ENCODE data around the gene SNAI3. TPM values are rescaled to one million over a fixed set of nuclear protein-coding genes. Genes with fewer than 3 reads are reported as not detected.
A peak's percentile ranks its signal among the peaks of the same experiment; 100 is the strongest.

SNAI3 gene
- total and polyA plus RNA-seq, 2 donors (not counting 1 experiment from before 2014, with no cell fraction given): 6.5 to 8.8 TPM

- under 1% methylated on average over 57 of the region's 57 CpGs for WGBS (ENCODE audit: insufficient coverage)
- Histone ChIP-seq H4K20me1 (ENCODE audit: control insufficient read depth, insufficient read depth, low read length, poor library complexity, severe bottlenecking) (peaks cover 8% of the 10 kb centered on the region), H3K4me2 (replicated peaks; ENCODE audit: low read depth, low read length, poor library complexity, severe bottlenecking) (peak overlapping the region; percentile 98), H3K27ac (ENCODE audit: low read length in 2 of 2) (peak overlapping the region; percentile 84 to 91), H3K9me3 (ENCODE audit: control extremely low read depth in 1 of 3, control insufficient read depth in 2 of 3, insufficient read depth in 1 of 3, low read length in 2 of 3) (no peaks in the 10 kb centered on the region), H3K4me3 (ENCODE audit: control extremely low read depth in 1 of 5, extremely low read depth in 1 of 5, insufficient read depth in 1 of 5, low read depth in 2 of 5, low read length in 4 of 5) (peak overlapping the region; percentile 49 to 95 (median 76)), H3K27me3 (replicated peaks in 1 of 4; ENCODE audit: control extremely low read depth in 1 of 4, control insufficient read depth in 3 of 4, insufficient read depth in 4 of 4, low read length in 3 of 4) (no peaks in the 10 kb centered on the region), H3K36me3 (replicated peaks in 1 of 2; ENCODE audit: control extremely low read depth in 1 of 2, control insufficient read depth in 1 of 2, extremely low read depth in 1 of 2, insufficient read depth in 2 of 2, low read length in 1 of 2) (peaks cover 0 to 5% of the 10 kb centered on the region in 2 experiments), H3K79me2 (ENCODE audit: control insufficient read depth, insufficient read depth, low read length) (peaks cover 67% of the 10 kb centered on the region), H2AFZ (ENCODE audit: insufficient read depth, low read depth, low read length, poor library complexity, severe bottlenecking) (peak overlapping the region; percentile 94), H3K9ac (ENCODE audit: low read length) (peak overlapping the region; percentile 92), H3K4me1 (ENCODE audit: control insufficient read depth in 2 of 2, insufficient read depth in 2 of 2, low read length in 2 of 2) (peaks cover 51 to 59% of the 10 kb centered on the region in 2 donors)
- intact Hi-C loops (cut with micrococcal nuclease): loop anchor here (1.0 kb wide), 4 partner anchors 20 to 55 kb away; partner anchors contain the start of genes CYBA, MVD and SNAI3
- Mint-ChIP-seq H3K9me3 (ENCODE audit: insufficient read depth) (no peaks in the 10 kb centered on the region), H3K4me1 (peaks cover 53% of the 10 kb centered on the region), H3K4me3 (peak overlapping the region; percentile 84), H3K27me3 (no peaks in the 10 kb centered on the region), H3K27ac (peak overlapping the region; percentile 92)
- ATAC-seq (ENCODE audit: low read depth) (peak; percentile 4), DNase-seq (no peak)
- ChIA-PET POLR2A (interaction anchor here (1.0 to 1.6 kb wide), 2 partner anchors 20 to 56 kb away, joined by 3 to 6 read pairs; no protein-coding TSS in a partner anchor), CTCF (interaction anchor here (0.9 to 2.6 kb wide), 6 partner anchors 25 to 461 kb away, joined by 3 to 8 read pairs (median 6); no protein-coding TSS in a partner anchor)
- no peak for TF ChIP-seq EZH2 (IDR thresholded peaks at IDR 0.05; ENCODE audit: borderline replicate concordance, insufficient read depth, low read depth, low read length, poor library complexity, severe bottlenecking)
- TF ChIP-seq, protein P1, sequence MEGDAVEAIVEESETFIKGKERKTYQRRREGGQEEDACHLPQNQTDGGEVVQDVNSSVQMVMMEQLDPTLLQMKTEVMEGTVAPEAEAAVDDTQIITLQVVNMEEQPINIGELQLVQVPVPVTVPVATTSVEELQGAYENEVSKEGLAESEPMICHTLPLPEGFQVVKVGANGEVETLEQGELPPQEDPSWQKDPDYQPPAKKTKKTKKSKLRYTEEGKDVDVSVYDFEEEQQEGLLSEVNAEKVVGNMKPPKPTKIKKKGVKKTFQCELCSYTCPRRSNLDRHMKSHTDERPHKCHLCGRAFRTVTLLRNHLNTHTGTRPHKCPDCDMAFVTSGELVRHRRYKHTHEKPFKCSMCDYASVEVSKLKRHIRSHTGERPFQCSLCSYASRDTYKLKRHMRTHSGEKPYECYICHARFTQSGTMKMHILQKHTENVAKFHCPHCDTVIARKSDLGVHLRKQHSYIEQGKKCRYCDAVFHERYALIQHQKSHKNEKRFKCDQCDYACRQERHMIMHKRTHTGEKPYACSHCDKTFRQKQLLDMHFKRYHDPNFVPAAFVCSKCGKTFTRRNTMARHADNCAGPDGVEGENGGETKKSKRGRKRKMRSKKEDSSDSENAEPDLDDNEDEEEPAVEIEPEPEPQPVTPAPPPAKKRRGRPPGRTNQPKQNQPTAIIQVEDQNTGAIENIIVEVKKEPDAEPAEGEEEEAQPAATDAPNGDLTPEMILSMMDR (IDR thresholded peaks at IDR 0.05): no peak
Observed at GRCh38 chr16:88705801-88706228, 19.5 kb upstream of the SNAI3 start.

DNA sequence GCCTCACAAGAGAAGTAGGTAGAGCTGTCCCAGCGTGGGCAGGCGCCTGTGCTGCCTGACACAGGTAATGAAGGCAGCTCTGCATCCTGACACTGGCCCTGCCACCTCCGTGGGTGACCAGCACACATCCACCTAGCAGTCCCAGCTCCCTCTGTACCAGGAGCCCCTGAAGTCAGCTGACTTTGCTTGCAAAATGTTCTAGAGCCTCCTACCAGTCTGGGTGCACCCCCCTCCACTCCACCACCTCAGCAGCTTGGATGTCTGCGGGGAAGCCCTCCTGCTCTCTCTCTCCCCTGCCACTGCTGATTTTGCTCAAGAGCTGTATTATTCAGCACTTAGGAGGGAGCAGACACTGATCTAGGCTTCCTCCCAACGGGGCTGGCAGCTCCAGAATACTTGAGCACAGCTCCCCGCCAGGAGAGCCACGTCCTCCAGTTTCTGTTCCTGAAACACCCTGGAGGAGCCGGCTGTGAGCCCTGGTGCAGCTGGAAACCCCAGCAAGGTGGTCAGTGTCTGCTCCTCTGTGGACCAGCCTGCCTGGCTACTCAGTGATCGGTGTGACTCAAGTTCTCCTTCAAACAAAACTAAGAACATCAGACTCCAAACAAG, 18.9 kb upstream of the SNAI3 start:
- ChIA-PET POLR2A (interaction anchor here (1.0 to 1.6 kb wide), 2 partner anchors 19 to 55 kb away, joined by 3 to 6 read pairs; no protein-coding TSS in a partner anchor), CTCF (interaction anchor here (0.6 to 2.6 kb wide), 7 partner anchors 24 to 462 kb away, joined by 3 to 8 read pairs (median 5); no protein-coding TSS in a partner anchor)
- no peak for TF ChIP-seq EZH2 (IDR thresholded peaks at IDR 0.05; ENCODE audit: borderline replicate concordance, insufficient read depth, low read depth, low read length, poor library complexity, severe bottlenecking)
- TF ChIP-seq, protein P1 (IDR thresholded peaks at IDR 0.05): no peak
- peaks cover 60% of the 10 kb centered on the region for H3K4me1 Mint-ChIP-seq
- Histone ChIP-seq H3K9ac (ENCODE audit: low read length) (peak overlapping the region; percentile 92), H4K20me1 (ENCODE audit: control insufficient read depth, insufficient read depth, low read length, poor library complexity, severe bottlenecking) (peaks cover 8% of the 10 kb centered on the region), H3K4me3 (ENCODE audit: control extremely low read depth in 1 of 5, extremely low read depth in 1 of 5, insufficient read depth in 1 of 5, low read depth in 2 of 5, low read length in 4 of 5) (peak overlapping the region; percentile 49 to 95 (median 76)), H3K79me2 (ENCODE audit: control insufficient read depth, insufficient read depth, low read length) (peaks cover 69% of the 10 kb centered on the region), H3K27me3 (replicated peaks in 1 of 4; ENCODE audit: control extremely low read depth in 1 of 4, control insufficient read depth in 3 of 4, insufficient read depth in 4 of 4, low read length in 3 of 4) (no peaks in the 10 kb centered on the region), H2AFZ (ENCODE audit: insufficient read depth, low read depth, low read length, poor library complexity, severe bottlenecking) (peak overlapping the region; percentile 94), H3K4me2 (replicated peaks; ENCODE audit: low read depth, low read length, poor library complexity, severe bottlenecking) (peak overlapping the region; percentile 98), H3K27ac (ENCODE audit: low read length in 2 of 2) (peak overlapping the region; percentile 84 to 91), H3K9me3 (ENCODE audit: control extremely low read depth in 1 of 3, control insufficient read depth in 2 of 3, insufficient read depth in 1 of 3, low read length in 2 of 3) (no peaks in the 10 kb centered on the region), H3K4me1 (ENCODE audit: control insufficient read depth in 2 of 2, insufficient read depth in 2 of 2, low read length in 2 of 2) (peaks cover 56 to 65% of the 10 kb centered on the region in 2 donors), H3K36me3 (replicated peaks in 1 of 2; ENCODE audit: control extremely low read depth in 1 of 2, control insufficient read depth in 1 of 2, extremely low read depth in 1 of 2, insufficient read depth in 2 of 2, low read length in 1 of 2) (peaks cover 0 to 5% of the 10 kb centered on the region in 2 experiments)
- 18% methylated on average over 9 of the region's 9 CpGs for WGBS (ENCODE audit: insufficient coverage)
- peak overlapping the region; percentile 92 for H3K27ac Mint-ChIP-seq
- DNase-seq (peak; percentile 64), ATAC-seq (ENCODE audit: low read depth) (no peak)
- intact Hi-C loops (cut with micrococcal nuclease): no loop called here
- H3K9me3 Mint-ChIP-seq (ENCODE audit: insufficient read depth): no peaks in the 10 kb centered on the region
- H3K27me3 Mint-ChIP-seq: no peaks in the 10 kb centered on the region
- H3K4me3 Mint-ChIP-seq: peak overlapping the region; percentile 84

Measured in B cell (primary cell).